A673 (cell line): Measurements from ENCODE around the gene GALNT16. TPM values are rescaled to one million over a fixed set of nuclear protein-coding genes. Genes with fewer than 3 reads are reported as not detected.

ENCODE experiments used
- BruUV-seq: library from RNA; stranded (reverse); fragments of 400-500 nt; replicated peaks from 2 replicates; lab custom pipeline; 2021; lab: Mats Ljungman, UMichigan
- CTCF ChIA-PET: fragments of 300-600 bp; sonication (Branson Sonifier 250); formaldehyde crosslinking; loops from one replicate; lab custom pipeline; 2022; ENCODE audit warnings: antibody characterized with exemption; lab: Charles Lee
- POLR2A ChIA-PET: fragments of 300-600 bp; sonication (Branson Sonifier 250); formaldehyde crosslinking; loops from one replicate; lab custom pipeline; 2022; ENCODE audit warnings: antibody characterized with exemption; ENCODE audit not compliant: low non-redundant PET; lab: Charles Lee
- DNase-seq: peaks from one replicate; pipeline ENCODE4 v3.0.0-alpha.2; 2015; ENCODE audit warnings: low spot score
- H3K27ac ChIP-seq: fragments of 200-600 bp; sonication (generic); 2 replicates; pipeline ENCODE4 v1.5.1; 2016; ENCODE audit warnings: mixed run types, low read depth, mild to moderate bottlenecking, mixed read lengths, antibody characterized with exemption, low read length; ENCODE audit not compliant: poor library complexity, severe bottlenecking
- H3K27me3 ChIP-seq: fragments of 200-600 bp; sonication (generic); replicated peaks from 2 replicates; pipeline ENCODE4 v1.6.1; 2017; ENCODE audit warnings: mixed run types, low read depth, mild to moderate bottlenecking, mixed read lengths, antibody characterized with exemption, low read length; ENCODE audit not compliant: insufficient read depth, poor library complexity
- H3K36me3 ChIP-seq: fragments of 200-600 bp; sonication (generic); 2 replicates; pipeline ENCODE4 v1.6.1; 2016; ENCODE audit warnings: mixed run types, mild to moderate bottlenecking, mixed read lengths, antibody characterized with exemption, low read length; ENCODE audit not compliant: insufficient read depth, poor library complexity, severe bottlenecking
- H3K4me1 ChIP-seq: fragments of 200-600 bp; sonication (generic); 2 replicates; pipeline ENCODE4 v1.6.1; 2017; ENCODE audit warnings: mixed run types, mild to moderate bottlenecking, mixed read lengths, antibody characterized with exemption, low read length; ENCODE audit not compliant: insufficient read depth, poor library complexity, severe bottlenecking
- H3K4me3 ChIP-seq: fragments of 200-600 bp; sonication (generic); 2 replicates; pipeline ENCODE4 v1.5.1; 2016; ENCODE audit warnings: low read depth, mixed run types, mild to moderate bottlenecking, mixed read lengths, low read length; ENCODE audit not compliant: poor library complexity, severe bottlenecking
- H3K9me3 ChIP-seq: fragments of 200-600 bp; sonication (generic); 2 replicates; pipeline ENCODE4 v1.6.1; 2016; ENCODE audit warnings: mixed run types, low read depth, mild to moderate bottlenecking, mixed read lengths, antibody characterized with exemption, low read length; ENCODE audit not compliant: poor library complexity, severe bottlenecking
- EZH2 ChIP-seq: fragments of 200-600 bp; sonication (generic); IDR thresholded peaks from 2 replicates; pipeline ENCODE4 v1.6.1; 2017; ENCODE audit warnings: borderline replicate concordance, low read depth, mild to moderate bottlenecking, mixed read lengths, antibody characterized with exemption, low read length; ENCODE audit not compliant: poor library complexity, severe bottlenecking
- intact Hi-C: fragments of 100-400 bp; cut with micrococcal nuclease; formaldehyde crosslinking; loops from one replicate; pipeline ENCODE4 v1.10.0; 2022; ENCODE audit not compliant: unreplicated experiment
- total RNA-seq: library from RNA; stranded (reverse); gene quantifications from 2 replicates; pipeline ENCODE4 v1.2.3, GENCODE V29; 2021
- TF ChIP-seq, protein P1 (sequence below): fragments of 300-800, 200-600 bp; sonication (generic); conservative IDR thresholded peaks from 2 replicates; pipeline ENCODE4 v1.5.1; 2017; ENCODE audit warnings: low read depth, mild to moderate bottlenecking, antibody characterized with exemption, low read length, moderate library complexity, mixed read lengths

GALNT16 gene
- total RNA-seq, 1 experiment from 2014 or later = 0.32 TPM

DNA sequence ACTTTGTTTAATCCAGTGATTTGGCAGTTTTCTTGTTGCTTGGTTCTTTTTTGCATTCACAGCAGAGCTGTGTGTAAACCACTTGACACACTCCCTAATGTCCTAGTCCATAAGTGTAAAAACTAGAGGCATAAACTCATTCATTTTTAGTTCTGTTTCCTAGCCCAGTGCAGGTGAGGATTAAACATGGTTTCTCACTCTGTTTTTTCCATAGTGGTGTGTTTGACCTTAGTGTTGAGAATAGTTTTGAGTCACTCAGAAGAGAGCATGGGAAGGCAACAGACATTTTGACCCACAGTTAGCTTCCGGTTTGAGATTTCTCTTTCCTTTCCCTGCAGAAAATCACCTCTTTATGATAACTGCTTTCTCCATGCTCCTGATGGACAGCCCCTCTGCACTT is 24.2 kb upstream of the GALNT16 start:
- Histone ChIP-seq H3K4me1 (no peaks in the 10 kb centered on the region), H3K36me3 (no peaks in the 10 kb centered on the region), H3K27me3 (no peaks in the 10 kb centered on the region), H3K27ac (no peak overlapping the region), H3K4me3 (no peak overlapping the region), H3K9me3 (no peaks in the 10 kb centered on the region)
- BruUV-seq = no TSS peak
- intact Hi-C loops = no loop called here
- DNase-seq = no peak
- ChIA-PET CTCF (no interaction called here), POLR2A (no interaction called here)
- TF ChIP-seq, protein P1, sequence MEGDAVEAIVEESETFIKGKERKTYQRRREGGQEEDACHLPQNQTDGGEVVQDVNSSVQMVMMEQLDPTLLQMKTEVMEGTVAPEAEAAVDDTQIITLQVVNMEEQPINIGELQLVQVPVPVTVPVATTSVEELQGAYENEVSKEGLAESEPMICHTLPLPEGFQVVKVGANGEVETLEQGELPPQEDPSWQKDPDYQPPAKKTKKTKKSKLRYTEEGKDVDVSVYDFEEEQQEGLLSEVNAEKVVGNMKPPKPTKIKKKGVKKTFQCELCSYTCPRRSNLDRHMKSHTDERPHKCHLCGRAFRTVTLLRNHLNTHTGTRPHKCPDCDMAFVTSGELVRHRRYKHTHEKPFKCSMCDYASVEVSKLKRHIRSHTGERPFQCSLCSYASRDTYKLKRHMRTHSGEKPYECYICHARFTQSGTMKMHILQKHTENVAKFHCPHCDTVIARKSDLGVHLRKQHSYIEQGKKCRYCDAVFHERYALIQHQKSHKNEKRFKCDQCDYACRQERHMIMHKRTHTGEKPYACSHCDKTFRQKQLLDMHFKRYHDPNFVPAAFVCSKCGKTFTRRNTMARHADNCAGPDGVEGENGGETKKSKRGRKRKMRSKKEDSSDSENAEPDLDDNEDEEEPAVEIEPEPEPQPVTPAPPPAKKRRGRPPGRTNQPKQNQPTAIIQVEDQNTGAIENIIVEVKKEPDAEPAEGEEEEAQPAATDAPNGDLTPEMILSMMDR = no peak
- no peak for TF ChIP-seq EZH2

DNA sequence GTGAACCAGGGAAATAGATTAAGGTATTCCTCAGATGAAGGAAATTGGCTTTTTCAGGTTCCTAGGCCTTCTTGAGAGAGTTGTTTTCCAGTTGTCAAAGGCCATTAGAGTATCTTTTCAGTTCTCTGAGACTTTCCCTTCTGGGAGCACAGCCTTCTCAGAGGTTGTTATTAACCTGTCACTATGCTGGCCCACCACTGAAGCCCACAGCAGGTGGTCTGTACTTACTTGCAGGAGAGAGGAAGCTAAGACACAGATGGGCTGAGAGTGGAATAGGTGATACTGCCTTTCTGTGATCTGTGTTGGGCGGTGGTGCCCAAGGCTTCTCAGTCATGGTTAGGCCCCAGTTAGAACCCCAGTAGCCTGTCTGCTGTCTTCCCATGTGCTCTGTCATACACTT is 22.8 kb upstream of the GALNT16 start:
- H3K4me1 ChIP-seq = no peaks in the 10 kb centered on the region
- H3K36me3 ChIP-seq = no peaks in the 10 kb centered on the region
- no peaks in the 10 kb centered on the region for H3K9me3 ChIP-seq
- no TSS peak for BruUV-seq
- DNase-seq = no peak
- H3K27me3 ChIP-seq = no peaks in the 10 kb centered on the region
- H3K27ac ChIP-seq = no peak overlapping the region
- TF ChIP-seq, protein P1 = no peak
- TF ChIP-seq EZH2 = no peak
- CTCF ChIA-PET = no interaction called here
- intact Hi-C loops = no loop called here
- POLR2A ChIA-PET = no interaction called here
- no peak overlapping the region for H3K4me3 ChIP-seq

DNA sequence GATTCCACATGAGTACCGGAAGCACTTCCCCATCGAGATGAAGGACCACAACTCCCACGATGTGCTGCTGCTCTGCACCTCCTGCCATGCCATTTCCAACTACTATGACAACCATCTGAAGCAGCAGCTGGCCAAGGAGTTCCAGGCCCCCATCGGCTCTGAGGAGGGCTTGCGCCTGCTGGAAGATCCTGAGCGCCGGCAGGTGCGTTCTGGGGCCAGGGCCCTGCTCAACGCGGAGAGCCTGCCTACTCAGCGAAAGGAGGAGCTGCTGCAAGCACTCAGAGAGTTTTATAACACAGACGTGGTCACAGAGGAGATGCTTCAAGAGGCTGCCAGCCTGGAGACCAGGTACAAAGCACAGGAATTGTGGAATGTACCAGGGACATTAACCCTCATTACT is 22.4 kb upstream of the GALNT16 start:
- Histone ChIP-seq H3K27me3 (no peaks in the 10 kb centered on the region), H3K36me3 (no peaks in the 10 kb centered on the region), H3K9me3 (no peaks in the 10 kb centered on the region), H3K27ac (no peak overlapping the region), H3K4me1 (no peaks in the 10 kb centered on the region), H3K4me3 (no peak overlapping the region)
- intact Hi-C loops = no loop called here
- ChIA-PET POLR2A (no interaction called here), CTCF (no interaction called here)
- DNase-seq = no peak
- no TSS peak for BruUV-seq
- TF ChIP-seq EZH2 = no peak
- TF ChIP-seq, protein P1 = no peak
